ENCODE measurements around the gene GTF2A1L.

GRCh38 chr2:48619526-48619925 lies 1.9 kb downstream of the GTF2A1L start:
- TF ChIP-seq CTCF (IDR thresholded peaks at IDR 0.05; ENCODE audit: insufficient read depth, low read length, poor library complexity, severe bottlenecking) = no peak
- no peak for TF ChIP-seq EZH2phosphoT487 (conservative IDR thresholded peaks at IDR 0.05; ENCODE audit: low read length)

Data from SU-DHL-6 (cell line).